Measurements from ENCODE around the gene PLAU.

PLAU gene

DNA sequence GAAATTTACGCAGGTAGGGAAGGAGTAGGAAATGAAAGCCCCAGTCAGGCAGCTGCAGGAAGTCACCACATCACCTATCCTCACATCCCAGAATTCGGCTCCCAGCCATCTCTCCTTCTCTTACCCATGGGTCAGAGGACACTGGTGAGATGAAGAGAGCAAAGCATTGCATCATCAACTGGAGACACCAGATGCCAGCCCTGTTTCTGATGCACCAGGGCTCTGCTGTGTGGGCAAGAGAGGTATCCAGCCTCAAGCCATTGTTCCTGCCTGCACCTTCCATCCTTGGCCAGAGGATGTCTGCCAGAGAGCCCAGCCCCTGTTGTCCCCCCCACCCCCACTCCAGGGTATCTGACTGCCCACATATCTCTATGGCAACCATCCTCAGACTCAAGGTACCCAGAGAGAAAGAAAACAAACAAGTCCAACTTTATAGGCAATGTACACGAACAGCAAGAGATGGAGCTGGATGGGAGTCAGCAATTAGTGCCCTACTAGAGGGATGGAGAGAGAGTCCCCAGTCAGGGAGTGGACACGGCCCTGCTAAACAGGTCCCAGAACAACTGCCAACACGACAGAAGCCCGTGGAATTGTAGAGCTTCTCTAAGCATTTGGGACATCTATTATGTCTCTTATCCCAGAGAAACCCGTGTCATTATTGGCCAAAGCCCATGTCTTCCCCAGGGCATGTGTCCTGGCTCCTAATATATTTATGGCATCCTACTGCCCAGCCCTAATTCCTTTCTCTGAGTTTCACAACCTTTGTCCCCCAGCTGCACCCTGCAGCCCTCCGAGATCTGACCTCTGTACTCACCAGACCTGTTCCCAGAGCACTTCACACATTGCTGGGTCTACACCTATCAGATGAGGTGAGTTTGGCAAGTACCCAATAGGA lies 39.4 kb upstream of the PLAU start:
- no peak for TF ChIP-seq JUND (IDR thresholded peaks at IDR 0.05; ENCODE audit: low read depth)
- DNase-seq (ENCODE audit: low read depth in 1 of 2, low spot score in 1 of 2): peak in 1 of 2 experiments; percentile 54
- in situ Hi-C loops (cut with HindIII; ENCODE audit: low pct_unique_long_range_greater_than_20kb, low sequenced_read_pairs): no loop called here

DNA sequence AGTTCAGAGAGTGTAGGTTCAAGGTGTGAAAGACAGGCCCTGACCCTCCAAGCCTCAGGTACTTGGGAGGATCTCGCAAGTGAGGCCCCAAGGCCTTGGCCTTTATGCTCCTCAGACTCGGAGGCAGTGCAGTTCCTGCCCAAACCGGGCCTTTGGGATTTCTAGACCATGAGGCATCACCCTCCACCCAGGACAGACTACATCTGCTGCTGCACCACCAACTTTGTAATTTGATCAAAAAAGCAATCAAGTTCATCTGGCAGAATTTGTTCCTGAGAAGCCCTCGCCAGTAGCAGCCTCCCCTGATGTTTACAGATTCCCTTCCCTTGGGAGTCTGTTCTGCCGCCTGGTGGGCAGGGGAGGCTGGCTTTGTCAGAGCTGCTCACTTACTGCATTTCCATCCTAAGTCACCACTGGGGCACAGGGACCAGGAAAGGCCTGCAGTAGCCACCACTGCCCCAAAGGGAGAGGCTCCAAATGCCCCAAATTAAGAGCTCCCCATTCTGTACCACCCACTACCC lies 38.7 kb upstream of the PLAU start:
- DNase-seq (ENCODE audit: low read depth in 1 of 2, low spot score in 1 of 2): no peak
- TF ChIP-seq JUND (IDR thresholded peaks at IDR 0.05; ENCODE audit: low read depth): no peak
- in situ Hi-C loops (cut with HindIII; ENCODE audit: low pct_unique_long_range_greater_than_20kb, low sequenced_read_pairs): no loop called here

DNA sequence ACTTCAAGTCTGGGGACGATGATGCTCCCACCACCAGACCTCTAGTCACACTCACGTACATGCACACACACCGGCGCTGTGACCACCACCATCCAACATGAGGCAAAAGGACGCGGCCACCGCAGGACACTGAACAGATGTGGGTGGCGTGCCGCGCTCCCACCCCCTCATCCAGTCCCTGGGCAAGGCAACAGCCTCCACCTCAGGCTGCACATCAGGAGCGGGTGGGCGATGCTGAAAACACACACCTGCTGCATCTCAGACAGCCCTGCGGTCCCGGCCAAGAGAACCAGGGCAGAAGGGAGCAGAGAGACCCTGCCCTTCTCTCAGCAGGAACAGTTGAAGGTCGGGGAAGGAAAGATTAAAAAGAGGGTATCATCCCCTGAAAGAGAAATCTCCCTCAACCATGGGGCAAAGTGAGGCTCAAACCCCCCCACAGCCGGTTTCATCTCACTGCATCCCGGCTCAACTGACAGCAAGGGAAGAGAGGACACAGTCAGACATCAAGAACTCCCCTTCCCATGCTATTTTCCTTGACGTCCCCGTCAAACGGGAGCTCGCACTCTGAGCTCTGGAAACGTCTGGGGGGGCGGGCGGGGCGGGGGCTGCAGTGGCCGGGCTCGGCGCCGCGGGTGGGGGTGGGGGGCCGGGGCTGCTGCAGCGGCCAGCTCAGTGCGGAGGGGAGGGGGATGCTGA lies 37.6 kb upstream of the PLAU start:
- no peak for DNase-seq (ENCODE audit: low read depth in 1 of 2, low spot score in 1 of 2)
- in situ Hi-C loops (cut with HindIII; ENCODE audit: low pct_unique_long_range_greater_than_20kb, low sequenced_read_pairs): no loop called here
- no peak for TF ChIP-seq JUND (IDR thresholded peaks at IDR 0.05; ENCODE audit: low read depth)

DNA sequence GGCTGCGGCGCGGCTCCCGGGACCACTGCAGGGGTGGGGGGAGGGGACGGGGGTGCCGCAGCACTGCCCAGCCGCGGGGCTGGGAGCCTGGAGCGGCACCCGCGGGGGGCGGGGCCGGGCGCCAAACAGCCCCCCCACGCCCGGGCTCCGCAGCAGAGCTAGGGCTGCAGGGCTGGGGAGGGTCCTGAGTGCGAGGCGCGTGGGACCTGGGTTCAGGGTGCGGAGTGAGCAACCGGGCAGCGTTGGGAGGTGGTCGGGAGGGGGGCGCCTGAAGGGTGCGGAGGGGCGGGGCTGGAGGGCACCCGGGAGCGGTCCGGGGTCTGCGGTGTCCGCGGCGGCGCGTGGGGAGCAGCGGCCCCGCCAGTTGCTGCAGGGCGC lies 37.1 kb upstream of the PLAU start:
- DNase-seq (ENCODE audit: low read depth in 1 of 2, low spot score in 1 of 2): no peak
- no peak for TF ChIP-seq JUND (IDR thresholded peaks at IDR 0.05; ENCODE audit: low read depth)
- in situ Hi-C loops (cut with HindIII; ENCODE audit: low pct_unique_long_range_greater_than_20kb, low sequenced_read_pairs): no loop called here

DNA sequence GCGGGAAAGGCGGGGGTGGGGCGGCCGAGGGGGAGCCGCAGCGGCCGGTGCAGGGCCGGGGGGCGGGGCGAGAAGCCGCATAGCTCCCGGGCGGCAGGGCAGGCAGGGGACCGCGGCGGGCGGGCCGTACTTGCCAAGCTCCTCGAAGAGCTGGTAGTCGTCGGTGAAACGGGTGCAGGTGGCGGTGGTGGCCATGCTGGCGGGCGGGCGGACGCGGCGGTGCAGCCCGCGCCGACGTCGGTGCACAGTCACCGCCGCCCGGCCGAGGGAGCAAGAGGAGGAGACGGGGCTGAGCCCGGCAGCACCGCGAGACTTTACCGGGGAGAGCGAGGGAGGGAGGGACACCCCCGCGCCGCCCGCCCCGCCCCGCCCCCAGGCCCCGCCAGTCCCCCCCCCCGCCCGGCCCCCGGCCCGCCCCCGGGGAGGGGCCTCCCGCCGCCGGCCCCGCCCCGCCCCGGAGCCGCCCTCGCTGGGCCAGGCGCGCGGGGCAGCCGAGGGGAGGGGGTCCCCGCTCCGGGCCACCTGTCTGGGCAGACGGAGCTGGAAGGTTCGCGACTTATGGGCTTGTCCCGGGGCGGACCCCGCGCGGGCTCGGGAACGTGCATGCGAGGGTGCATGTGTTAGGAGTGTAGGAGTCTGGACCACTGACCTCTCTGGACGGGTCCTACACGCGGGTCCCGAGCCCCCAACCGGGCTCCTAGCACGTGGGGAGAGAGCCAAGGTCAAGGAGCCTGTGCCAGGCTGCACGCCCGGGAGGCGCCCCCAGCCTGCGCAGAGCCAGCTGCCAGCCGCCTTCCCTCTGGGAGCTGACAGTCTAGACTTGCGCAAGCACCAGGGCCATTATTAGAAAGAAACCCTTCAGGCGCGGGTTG lies 36.4 kb upstream of the PLAU start, which contains the start of gene CAMK2G:
Gene CAMK2G (minus strand): TSS at position 289 of the 872 bp plus-strand sequence. CDS start 94 bp downstream, at position 195.
- DNase-seq (ENCODE audit: low read depth in 1 of 2, low spot score in 1 of 2): peak; percentile 94 to 95
- no peak for TF ChIP-seq JUND (IDR thresholded peaks at IDR 0.05; ENCODE audit: low read depth)
- in situ Hi-C loops (cut with HindIII; ENCODE audit: low pct_unique_long_range_greater_than_20kb, low sequenced_read_pairs): no loop called here

DNA sequence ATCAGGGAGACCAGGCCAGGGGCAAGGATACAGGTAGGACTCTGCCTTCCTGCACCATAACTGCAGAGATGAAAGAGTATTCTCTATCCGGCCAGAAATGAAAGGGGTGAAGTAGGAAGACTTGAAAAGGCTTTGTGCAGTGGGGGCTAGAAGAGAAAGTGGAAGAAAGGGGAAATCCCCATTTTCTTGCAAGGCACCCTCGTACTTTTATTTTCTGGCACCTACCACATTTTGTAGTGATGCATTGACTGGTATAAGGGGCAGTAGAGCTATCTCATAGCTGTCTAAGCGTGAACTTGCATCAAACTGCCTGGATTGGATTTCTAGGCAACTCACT lies 35.8 kb upstream of the PLAU start:
- DNase-seq (ENCODE audit: low read depth in 1 of 2, low spot score in 1 of 2): no peak
- TF ChIP-seq JUND (IDR thresholded peaks at IDR 0.05; ENCODE audit: low read depth): no peak
- in situ Hi-C loops (cut with HindIII; ENCODE audit: low pct_unique_long_range_greater_than_20kb, low sequenced_read_pairs): no loop called here

DNA sequence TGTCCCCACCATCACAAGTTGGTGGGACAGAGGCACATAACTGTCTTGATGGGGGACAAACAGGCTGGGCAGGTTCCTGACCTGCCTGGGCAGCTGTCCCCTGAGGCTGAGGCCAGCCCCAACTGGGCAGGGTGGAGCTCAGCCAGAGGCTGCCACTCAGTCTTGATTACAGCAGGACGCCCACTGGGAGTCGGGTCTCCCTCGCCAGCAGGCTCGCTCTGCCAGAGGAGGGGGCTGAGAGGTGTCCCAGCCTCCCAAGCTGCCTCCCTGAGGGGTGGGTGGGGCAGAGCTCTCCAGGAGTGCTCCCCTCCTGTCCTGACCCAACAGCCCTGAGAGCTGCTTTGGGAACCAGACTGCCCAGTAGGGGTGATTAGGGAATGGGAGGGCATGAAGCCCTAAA lies 34.8 kb upstream of the PLAU start:
- in situ Hi-C loops (cut with HindIII; ENCODE audit: low pct_unique_long_range_greater_than_20kb, low sequenced_read_pairs): no loop called here
- TF ChIP-seq JUND (IDR thresholded peaks at IDR 0.05; ENCODE audit: low read depth): no peak
- DNase-seq (ENCODE audit: low read depth in 1 of 2, low spot score in 1 of 2): peak in 1 of 2 experiments; percentile 61

DNA sequence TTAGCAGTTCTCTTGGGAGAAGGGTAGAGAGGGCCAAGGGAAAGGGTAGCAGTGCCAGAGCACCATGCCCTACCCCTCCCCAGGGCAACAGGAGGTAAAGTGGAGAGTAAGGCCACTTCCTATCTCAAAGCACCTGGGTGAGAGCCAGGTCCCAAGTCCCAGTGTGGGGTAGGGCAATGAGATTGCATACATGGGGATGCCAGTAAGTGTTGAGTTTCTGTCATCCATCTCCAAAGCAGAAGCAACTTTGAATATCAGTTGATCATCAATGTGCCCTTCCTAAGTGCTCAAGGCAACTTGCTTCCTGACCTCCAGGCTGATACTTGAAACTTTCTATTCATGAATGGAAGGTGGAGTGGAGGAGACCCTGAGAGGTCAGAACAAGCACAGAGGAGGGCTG lies 34.4 kb upstream of the PLAU start:
- in situ Hi-C loops (cut with HindIII; ENCODE audit: low pct_unique_long_range_greater_than_20kb, low sequenced_read_pairs): no loop called here
- DNase-seq (ENCODE audit: low read depth in 1 of 2, low spot score in 1 of 2): no peak
- TF ChIP-seq JUND (IDR thresholded peaks at IDR 0.05; ENCODE audit: low read depth): no peak

DNA sequence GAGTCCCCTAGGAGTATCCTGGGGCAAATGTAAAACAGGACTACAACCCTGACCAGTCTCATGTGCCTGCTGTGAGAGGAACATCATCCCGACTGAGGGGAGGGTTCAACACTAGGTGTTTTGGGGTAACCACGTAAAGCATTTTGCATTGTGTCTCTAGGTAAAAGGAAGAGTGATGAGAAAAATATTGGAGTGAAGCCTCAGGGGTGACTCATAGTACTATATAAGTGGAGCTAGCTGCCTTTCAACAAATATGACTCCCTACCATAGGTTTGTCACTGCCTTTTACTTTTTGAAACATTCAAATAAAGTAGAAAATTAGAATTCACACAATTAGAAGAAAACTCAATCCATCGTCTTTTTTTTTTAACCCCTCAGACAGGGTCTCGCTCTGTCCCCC lies 34.0 kb upstream of the PLAU start:
- DNase-seq (ENCODE audit: low read depth in 1 of 2, low spot score in 1 of 2): no peak
- in situ Hi-C loops (cut with HindIII; ENCODE audit: low pct_unique_long_range_greater_than_20kb, low sequenced_read_pairs): no loop called here
- TF ChIP-seq JUND (IDR thresholded peaks at IDR 0.05; ENCODE audit: low read depth): no peak

DNA sequence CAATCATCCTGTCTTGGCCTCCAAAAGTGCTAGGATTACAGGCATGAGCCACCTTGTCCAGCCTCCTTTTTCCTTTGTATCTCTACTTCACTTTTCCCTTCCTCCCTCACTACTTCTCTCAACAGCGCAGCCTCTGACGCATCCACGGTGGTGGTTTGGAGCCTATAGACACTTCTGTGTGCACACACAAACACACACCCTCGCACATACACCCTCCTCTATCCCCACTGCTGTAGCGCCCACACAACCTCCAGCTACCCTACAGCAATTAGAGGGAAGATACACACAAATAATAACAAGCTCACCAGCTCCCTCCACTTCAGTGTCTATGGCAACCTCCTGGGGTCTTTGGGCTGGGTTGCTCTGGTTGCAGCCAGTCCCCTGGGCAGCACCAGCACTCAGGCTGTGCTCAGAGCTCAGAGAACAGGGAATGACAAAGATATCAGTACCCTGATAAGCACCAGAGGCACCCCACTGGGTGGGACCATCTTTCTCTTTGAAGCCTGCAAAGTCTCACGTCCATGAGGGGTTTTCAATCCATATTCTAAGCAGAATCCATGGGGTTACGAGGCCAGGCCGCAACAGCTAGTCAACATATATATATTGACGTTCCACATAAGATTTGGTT lies 33.3 kb upstream of the PLAU start:
- TF ChIP-seq JUND (IDR thresholded peaks at IDR 0.05; ENCODE audit: low read depth): no peak
- in situ Hi-C loops (cut with HindIII; ENCODE audit: low pct_unique_long_range_greater_than_20kb, low sequenced_read_pairs): no loop called here
- DNase-seq (ENCODE audit: low read depth in 1 of 2, low spot score in 1 of 2): no peak

DNA sequence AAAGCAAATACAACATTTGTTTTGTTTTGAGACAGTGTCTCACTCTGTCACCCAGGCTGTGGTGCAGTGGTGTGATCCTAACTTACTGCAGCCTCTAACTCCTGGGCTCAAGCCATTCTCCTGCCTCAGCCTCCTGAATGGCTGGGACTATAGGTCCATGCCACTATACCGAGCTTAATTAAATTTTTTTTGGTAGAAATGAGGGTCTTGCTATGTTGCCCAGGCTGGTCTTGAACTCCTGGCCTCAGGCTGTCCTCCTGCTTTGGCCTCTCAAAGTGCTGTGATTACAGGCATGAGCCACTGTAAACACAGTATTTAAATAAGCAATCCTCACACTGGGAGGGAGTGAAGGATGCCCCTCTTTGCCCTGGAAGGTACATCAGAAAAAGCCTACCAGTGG lies 32.6 kb upstream of the PLAU start:
- no peak for TF ChIP-seq JUND (IDR thresholded peaks at IDR 0.05; ENCODE audit: low read depth)
- in situ Hi-C loops (cut with HindIII; ENCODE audit: low pct_unique_long_range_greater_than_20kb, low sequenced_read_pairs): no loop called here

More for the DNA sequence above, 32.6 kb upstream of the PLAU start:
- DNase-seq (ENCODE audit: low read depth in 1 of 2, low spot score in 1 of 2): no peak

Data from T47D (cell line).